Activated T-cell treated with anti-CD3 and anti-CD28 coated beads, Interleukin-2, amount 50 U/mL, for 48 hours (primary cell): Measurements from ENCODE around the gene MBD4.
"Not testable (repeated sequence)": the region's sequence is repeated elsewhere in the genome, so short reads cannot be mapped to it uniquely, and the experiment has no call there.

Experiments used
- DNase-seq, 2 experiments: peaks; one replicate each; pipeline ENCODE4 v3.0.0-alpha.2; 2020

The MBD4 gene

GRCh38 chr3:129439817-129440617, at the start of gene MBD4, which contains the start of gene IFT122:
Gene MBD4, minus strand, starts transcription at chr3:129439948. Its CDS starts 115 bp downstream, at chr3:129439833.
Gene IFT122, plus strand, starts transcription at chr3:129440224. Its CDS starts 107 bp downstream, at chr3:129440331.
- DNase-seq = peak; percentile 99

GRCh38 chr3:129489258-129489657, 49.5 kb upstream of the MBD4 start:
- not testable (repeated sequence) for DNase-seq

GRCh38 chr3:129487868-129488335, 48.2 kb upstream of the MBD4 start:
- DNase-seq = not testable (repeated sequence)

GRCh38 chr3:129487183-129487867, 47.6 kb upstream of the MBD4 start:
- no peak for DNase-seq

- no peak for DNase-seq
Observed at GRCh38 chr3:129486664-129487035, 46.9 kb upstream of the MBD4 start.

- DNase-seq = no peak
Observed at GRCh38 chr3:129485721-129486663, 46.2 kb upstream of the MBD4 start.

- not testable (repeated sequence) for DNase-seq
Observed at GRCh38 chr3:129485146-129485545, 45.4 kb upstream of the MBD4 start.

GRCh38 chr3:129483870-129484269, 44.1 kb upstream of the MBD4 start:
- no peak for DNase-seq

GRCh38 chr3:129482721-129483120, 43.0 kb upstream of the MBD4 start:
- DNase-seq = no peak

GRCh38 chr3:129481766-129482332, 42.1 kb upstream of the MBD4 start:
- peak; percentile 41 to 45 for DNase-seq

- not testable (repeated sequence) for DNase-seq
Observed at GRCh38 chr3:129481225-129481765, 41.5 kb upstream of the MBD4 start.

GRCh38 chr3:129476586-129476985, 36.8 kb upstream of the MBD4 start:
- DNase-seq = no peak

GRCh38 chr3:129475863-129476262, 36.1 kb upstream of the MBD4 start:
- DNase-seq = no peak

GRCh38 chr3:129474984-129475804, 35.4 kb upstream of the MBD4 start:
- DNase-seq = no peak

GRCh38 chr3:129473769-129474152, 34.0 kb upstream of the MBD4 start:
- DNase-seq = no peak

- no peak for DNase-seq
Observed at GRCh38 chr3:129473067-129473768, 33.5 kb upstream of the MBD4 start.

GRCh38 chr3:129470861-129471260, 31.1 kb upstream of the MBD4 start:
- no peak for DNase-seq

- no peak for DNase-seq
Observed at GRCh38 chr3:129469026-129469425, 29.3 kb upstream of the MBD4 start.

- DNase-seq = no peak
Observed at GRCh38 chr3:129467932-129468331, 28.2 kb upstream of the MBD4 start.

GRCh38 chr3:129463716-129464115, 24.0 kb upstream of the MBD4 start:
- DNase-seq = no peak

- no peak for DNase-seq
Observed at GRCh38 chr3:129463094-129463493, 23.3 kb upstream of the MBD4 start.
